GM12878 (cell line): ENCODE results near the gene TLR9. TPM values are rescaled to one million over a fixed set of nuclear protein-coding genes. Genes with fewer than 3 reads are reported as not detected.

Experiments used
- BHLHE40 ChIP-seq, 2 experiments: fragments of 450-650 bp in 1 of 2; IDR thresholded peaks; 2 replicates each; pipeline ENCODE4 v1.6.1; 2011 to 2017; ENCODE audit warnings: low read depth in 2 of 2, borderline replicate concordance in 1 of 2, improper control_type of control experiment in 1 of 2, low read length in 1 of 2, mild to moderate bottlenecking in 1 of 2
- CBX3 ChIP-seq: fragments of 200-600 bp; sonication (generic); IDR thresholded peaks from 2 replicates; pipeline ENCODE4 v1.6.1; 2016; ENCODE audit warnings: low read depth, borderline replicate concordance
- CHD4 ChIP-seq: fragments of 200-600 bp; sonication (generic); IDR thresholded peaks from 2 replicates; pipeline ENCODE4 v1.6.1; 2016; ENCODE audit warnings: mild to moderate bottlenecking
- GATAD2B ChIP-seq: fragments of 450-650 bp; conservative IDR thresholded peaks from 2 replicates; pipeline ENCODE4 v1.6.1; 2017; ENCODE audit warnings: low read depth, mild to moderate bottlenecking, moderate library complexity
- HDAC2 ChIP-seq: fragments of 200-600 bp; sonication (generic); IDR thresholded peaks from 2 replicates; pipeline ENCODE4 v1.6.1; 2017
- HDAC6 ChIP-seq: fragments of 200-600 bp; sonication (generic); IDR thresholded peaks from one replicate; pipeline ENCODE4 v1.8.0; 2017; ENCODE audit warnings: antibody characterized with exemption; ENCODE audit not compliant: unreplicated experiment
- JUNB ChIP-seq: IDR thresholded peaks from 2 replicates; pipeline ENCODE4 v1.6.1; 2016; ENCODE audit warnings: antibody characterized with exemption, mild to moderate bottlenecking
- JUND ChIP-seq: IDR thresholded peaks from 2 replicates; pipeline ENCODE4 v1.6.1; 2012; ENCODE audit warnings: low read depth, mild to moderate bottlenecking, low read length, improper control_type of control experiment, moderate library complexity
- MEF2A ChIP-seq: IDR thresholded peaks from 2 replicates; pipeline ENCODE4 v1.6.1; 2011; ENCODE audit warnings: low read depth, mild to moderate bottlenecking, low read length, moderate library complexity; ENCODE audit not compliant: insufficient read depth
- MTA2 ChIP-seq: fragments of 450-650 bp; IDR thresholded peaks from 2 replicates; pipeline ENCODE4 v1.6.1; 2016; ENCODE audit warnings: low read depth, mild to moderate bottlenecking, moderate library complexity
- MTA3 ChIP-seq: IDR thresholded peaks from 2 replicates; pipeline ENCODE4 v1.6.1; 2012; ENCODE audit warnings: low read length, inconsistent platforms, borderline replicate concordance
- NR2F1 ChIP-seq: fragments of 450-650 bp; conservative IDR thresholded peaks from 2 replicates; pipeline ENCODE4 v1.6.1; 2017; ENCODE audit warnings: mild to moderate bottlenecking
- NRF1 ChIP-seq: conservative IDR thresholded peaks from 2 replicates; pipeline ENCODE4 v1.6.1; 2011; ENCODE audit warnings: mild to moderate bottlenecking, low read depth, low read length, improper control_type of control experiment
- PAX5 ChIP-seq: IDR thresholded peaks from 2 replicates; pipeline ENCODE4 v1.6.1; 2011; ENCODE audit warnings: low read depth, low read length, borderline replicate concordance
- POLR2A ChIP-seq: IDR thresholded peaks from 2 replicates; pipeline ENCODE4 v1.6.1; 2011; ENCODE audit warnings: low read depth, mild to moderate bottlenecking, low read length
- SIN3A ChIP-seq: IDR thresholded peaks from 2 replicates; pipeline ENCODE4 v1.6.1; 2012; ENCODE audit warnings: low read depth, low read length, improper control_type of control experiment
- SMAD1 ChIP-seq: fragments of 450-650 bp; IDR thresholded peaks from 2 replicates; pipeline ENCODE4 v1.6.1; 2018; ENCODE audit warnings: mild to moderate bottlenecking, low read depth; ENCODE audit not compliant: partially characterized antibody
- SMARCA5 ChIP-seq: fragments of 450-650 bp; IDR thresholded peaks from 2 replicates; pipeline ENCODE4 v1.6.1; 2017; ENCODE audit warnings: mild to moderate bottlenecking
- SP1 ChIP-seq: IDR thresholded peaks from one replicate; pipeline ENCODE4 v1.6.1; 2011; ENCODE audit warnings: low read depth, low read length
- TAF1 ChIP-seq: IDR thresholded peaks from 2 replicates; pipeline ENCODE4 v1.6.1; 2011; ENCODE audit warnings: mild to moderate bottlenecking, low read depth, low read length, borderline replicate concordance
- TARDBP ChIP-seq: IDR thresholded peaks from 2 replicates; pipeline ENCODE4 v1.6.1; 2016; ENCODE audit warnings: borderline replicate concordance
- ZNF622 ChIP-seq: fragments of 450-650 bp; IDR thresholded peaks from 2 replicates; pipeline ENCODE4 v1.6.1; 2017; ENCODE audit warnings: mild to moderate bottlenecking, inconsistent platforms
- polyA plus RNA-seq, 11 experiments: library from polyadenylated mRNA; depleted of rRNA in 4 of 11; unstranded in 6 of 11; stranded (reverse) in 5 of 11; fragments of >200 nt; fragmentation: Nextera tagmentation in 4 of 11; fragmentation: Illumina TruSeq in 1 of 11; extraction: Ambion mirVana in 4 of 11; extraction: Trizol in 1 of 11; gene quantifications; 1 replicate in 1 of 11; 2 replicates in 10 of 11; pipeline versions ENCODE4 v1.2.1 to v1.2.3, GENCODE V29; 2011 to 2016; ENCODE audit warnings: inconsistent platforms in 2 of 11, missing spikeins in 2 of 11, low read depth in 1 of 11
- total RNA-seq, 4 experiments: library from RNA; depleted of rRNA in 3 of 4; stranded (reverse); fragments of >200 nt in 3 of 4; fragmentation: Illumina TruSeq in 1 of 4; extraction: Trizol in 1 of 4; gene quantifications; 2 replicates each; pipeline versions ENCODE4 v1.2.1 to v1.2.3, GENCODE V29; 2013 to 2021
- TF ChIP-seq, protein P1 (sequence below): IDR thresholded peaks from 2 replicates; pipeline ENCODE4 v1.6.1; 2011; ENCODE audit warnings: borderline replicate concordance, low read depth, mild to moderate bottlenecking, moderate library complexity, mixed read lengths, low read length; ENCODE audit not compliant: insufficient read depth; ENCODE audit errors: extremely low read length
- TF ChIP-seq, protein P2 (sequence below): fragments of 450-650 bp; IDR thresholded peaks from 2 replicates; pipeline ENCODE4 v1.6.1; 2018; ENCODE audit warnings: mild to moderate bottlenecking, low read depth, moderate library complexity; ENCODE audit not compliant: partially characterized antibody
- TF ChIP-seq, protein P3 (sequence below): fragments of 150-350 bp; IDR thresholded peaks from 2 replicates; pipeline ENCODE4 v1.6.1; 2014; ENCODE audit warnings: mild to moderate bottlenecking, low read depth, low read length
- TF ChIP-seq, protein P4 (sequence below): IDR thresholded peaks from 2 replicates; pipeline ENCODE4 v1.6.1; 2011; ENCODE audit warnings: mild to moderate bottlenecking, low read depth, low read length, moderate library complexity; ENCODE audit not compliant: insufficient replicate concordance

Gene TLR9
- total and polyA plus RNA-seq, 10 of the 15 experiments (the other 5 are each of a cell fraction or from before 2014, with no cell fraction given): 0.10 to 4.8 (median 0.53) TPM; not detected in 1

DNA sequence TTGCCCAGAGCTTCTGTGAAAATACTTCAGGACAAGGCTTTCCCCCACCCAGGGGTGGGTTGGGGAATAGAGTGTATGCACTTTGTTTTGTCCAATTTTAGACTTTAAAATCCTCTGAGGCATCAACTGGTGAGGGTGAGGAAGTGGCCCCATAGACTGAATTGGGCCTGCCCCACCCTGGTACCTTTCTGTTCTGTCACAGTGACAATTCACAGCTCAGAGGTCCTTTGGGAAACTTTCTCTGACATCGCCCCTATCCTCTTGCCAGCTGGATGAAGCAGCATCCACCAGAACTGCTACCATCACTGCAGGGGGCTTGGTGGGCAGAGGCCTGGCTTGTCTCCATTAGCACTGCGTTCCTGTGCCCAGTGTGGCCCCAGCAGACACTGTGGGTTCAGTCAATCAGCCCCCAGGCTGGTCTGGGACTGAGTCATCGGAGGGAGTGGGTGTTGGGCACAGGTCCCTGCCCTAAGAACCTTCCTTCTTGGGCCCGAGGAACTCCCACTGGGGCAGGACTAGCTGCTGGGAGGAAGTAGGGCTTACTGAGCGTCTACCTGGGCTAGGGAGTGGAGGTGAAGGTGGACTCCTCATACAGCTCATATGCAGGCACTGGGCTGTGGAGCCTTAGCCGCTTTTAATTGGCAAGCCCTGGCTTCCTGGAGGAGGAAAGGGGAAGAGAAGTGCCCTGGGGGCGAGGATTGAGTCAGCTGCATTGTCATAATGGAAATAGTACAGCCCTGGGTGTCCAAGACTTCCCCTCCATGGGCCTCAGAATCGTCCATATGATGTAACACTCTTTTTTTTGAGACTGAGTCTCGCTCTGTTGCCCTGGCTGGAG, 18.6 kb upstream of the TLR9 start (continued):
- TF ChIP-seq, protein P1, sequence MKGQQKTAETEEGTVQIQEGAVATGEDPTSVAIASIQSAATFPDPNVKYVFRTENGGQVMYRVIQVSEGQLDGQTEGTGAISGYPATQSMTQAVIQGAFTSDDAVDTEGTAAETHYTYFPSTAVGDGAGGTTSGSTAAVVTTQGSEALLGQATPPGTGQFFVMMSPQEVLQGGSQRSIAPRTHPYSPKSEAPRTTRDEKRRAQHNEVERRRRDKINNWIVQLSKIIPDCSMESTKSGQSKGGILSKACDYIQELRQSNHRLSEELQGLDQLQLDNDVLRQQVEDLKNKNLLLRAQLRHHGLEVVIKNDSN: no peak
- TF ChIP-seq ZNF622 (no peak), MTA2 (peak; percentile 85), SMAD1 (no peak), SP1 (no peak), NRF1 (no peak), CHD4 (no peak), MEF2A (0 out of 2 replicates have a peak, but pooled peaks have one; percentile 34), SIN3A (no peak), TAF1 (peak; percentile 35; the same call in 1 of the 2 replicates), CBX3 (no peak), SMARCA5 (no peak), JUND (peak; percentile 57; the same call in 1 of the 2 replicates), MTA3 (no peak), HDAC2 (no peak), POLR2A (peak; percentile 69), TARDBP (no peak), PAX5 (peak; percentile 86; the same call in 1 of the 2 replicates), HDAC6 (no peak), JUNB (peak; percentile 97), GATAD2B (peak; percentile 16; the same call in 1 of the 2 replicates), BHLHE40 (IDR thresholded peaks at IDR 0.05; ENCODE audit: borderline replicate concordance in 1 of 2, low read depth in 2 of 2, low read length in 1 of 2) (no peak), NR2F1 (peak; percentile 7; the same call in 1 of the 2 replicates)
- TF ChIP-seq, protein P2, sequence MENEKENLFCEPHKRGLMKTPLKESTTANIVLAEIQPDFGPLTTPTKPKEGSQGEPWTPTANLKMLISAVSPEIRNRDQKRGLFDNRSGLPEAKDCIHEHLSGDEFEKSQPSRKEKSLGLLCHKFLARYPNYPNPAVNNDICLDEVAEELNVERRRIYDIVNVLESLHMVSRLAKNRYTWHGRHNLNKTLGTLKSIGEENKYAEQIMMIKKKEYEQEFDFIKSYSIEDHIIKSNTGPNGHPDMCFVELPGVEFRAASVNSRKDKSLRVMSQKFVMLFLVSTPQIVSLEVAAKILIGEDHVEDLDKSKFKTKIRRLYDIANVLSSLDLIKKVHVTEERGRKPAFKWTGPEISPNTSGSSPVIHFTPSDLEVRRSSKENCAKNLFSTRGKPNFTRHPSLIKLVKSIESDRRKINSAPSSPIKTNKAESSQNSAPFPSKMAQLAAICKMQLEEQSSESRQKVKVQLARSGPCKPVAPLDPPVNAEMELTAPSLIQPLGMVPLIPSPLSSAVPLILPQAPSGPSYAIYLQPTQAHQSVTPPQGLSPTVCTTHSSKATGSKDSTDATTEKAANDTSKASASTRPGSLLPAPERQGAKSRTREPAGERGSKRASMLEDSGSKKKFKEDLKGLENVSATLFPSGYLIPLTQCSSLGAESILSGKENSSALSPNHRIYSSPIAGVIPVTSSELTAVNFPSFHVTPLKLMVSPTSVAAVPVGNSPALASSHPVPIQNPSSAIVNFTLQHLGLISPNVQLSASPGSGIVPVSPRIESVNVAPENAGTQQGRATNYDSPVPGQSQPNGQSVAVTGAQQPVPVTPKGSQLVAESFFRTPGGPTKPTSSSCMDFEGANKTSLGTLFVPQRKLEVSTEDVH: no peak
- TF ChIP-seq, protein P3, sequence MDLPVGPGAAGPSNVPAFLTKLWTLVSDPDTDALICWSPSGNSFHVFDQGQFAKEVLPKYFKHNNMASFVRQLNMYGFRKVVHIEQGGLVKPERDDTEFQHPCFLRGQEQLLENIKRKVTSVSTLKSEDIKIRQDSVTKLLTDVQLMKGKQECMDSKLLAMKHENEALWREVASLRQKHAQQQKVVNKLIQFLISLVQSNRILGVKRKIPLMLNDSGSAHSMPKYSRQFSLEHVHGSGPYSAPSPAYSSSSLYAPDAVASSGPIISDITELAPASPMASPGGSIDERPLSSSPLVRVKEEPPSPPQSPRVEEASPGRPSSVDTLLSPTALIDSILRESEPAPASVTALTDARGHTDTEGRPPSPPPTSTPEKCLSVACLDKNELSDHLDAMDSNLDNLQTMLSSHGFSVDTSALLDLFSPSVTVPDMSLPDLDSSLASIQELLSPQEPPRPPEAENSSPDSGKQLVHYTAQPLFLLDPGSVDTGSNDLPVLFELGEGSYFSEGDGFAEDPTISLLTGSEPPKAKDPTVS: no peak
- TF ChIP-seq, protein P4, sequence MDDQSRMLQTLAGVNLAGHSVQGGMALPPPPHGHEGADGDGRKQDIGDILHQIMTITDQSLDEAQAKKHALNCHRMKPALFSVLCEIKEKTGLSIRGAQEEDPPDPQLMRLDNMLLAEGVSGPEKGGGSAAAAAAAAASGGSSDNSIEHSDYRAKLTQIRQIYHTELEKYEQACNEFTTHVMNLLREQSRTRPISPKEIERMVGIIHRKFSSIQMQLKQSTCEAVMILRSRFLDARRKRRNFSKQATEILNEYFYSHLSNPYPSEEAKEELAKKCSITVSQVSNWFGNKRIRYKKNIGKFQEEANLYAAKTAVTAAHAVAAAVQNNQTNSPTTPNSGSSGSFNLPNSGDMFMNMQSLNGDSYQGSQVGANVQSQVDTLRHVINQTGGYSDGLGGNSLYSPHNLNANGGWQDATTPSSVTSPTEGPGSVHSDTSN: peak; percentile 30
